GM10248 (cell line): ENCODE measurements around the gene MAN2B2.
"Not testable (repeated sequence)": the region's sequence is repeated elsewhere in the genome, so short reads cannot be mapped to it uniquely, and the experiment has no call there.

Experiments
- CTCF ChIA-PET: fragments of 300-600 bp; sonication (Branson Sonifier 250); formaldehyde crosslinking; extraction: SDS; loops from one replicate; lab custom pipeline; 2021; ENCODE audit warnings: antibody characterized with exemption; lab: Yijun Ruan, JAX
- POLR2A ChIA-PET: fragments of 350-650 bp; sonication (Branson Sonifier 250); formaldehyde crosslinking; extraction: SDS; loops from one replicate; lab custom pipeline; 2020; ENCODE audit warnings: antibody characterized with exemption; lab: Yijun Ruan, JAX
- DNase-seq: peaks from one replicate; pipeline ENCODE4 v3.0.0; 2012; ENCODE audit errors: extremely low spot score
- CTCF ChIP-seq: IDR thresholded peaks from 2 replicates; pipeline ENCODE4 v1.5.1; 2012; ENCODE audit warnings: mild to moderate bottlenecking, low read depth; ENCODE audit errors: extremely low read depth, missing control alignments, control extremely low read depth

MAN2B2 gene

DNA sequence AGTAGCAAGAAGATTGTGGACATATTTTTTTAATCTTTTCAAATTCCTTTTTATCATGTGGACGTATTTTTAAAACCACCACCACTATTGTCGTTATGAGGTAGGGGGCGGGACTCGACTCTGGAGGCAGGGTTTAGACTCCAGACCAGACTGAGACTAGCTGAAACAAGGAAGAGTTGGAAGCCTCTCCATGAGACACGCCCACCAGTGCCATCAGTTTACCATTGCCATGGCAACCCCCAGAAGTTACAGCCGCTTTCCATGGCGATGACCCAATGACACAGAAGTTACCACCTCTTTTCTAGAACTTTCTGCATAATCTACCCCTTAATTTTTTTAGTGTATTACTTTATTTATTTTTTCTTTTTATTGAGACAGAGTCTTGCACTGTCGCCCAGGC lies 74.2 kb downstream of the MAN2B2 start:
- DNase-seq, result no peak
- ChIA-PET POLR2A (no interaction called here), CTCF (no interaction called here)
- no peak for TF ChIP-seq CTCF

DNA sequence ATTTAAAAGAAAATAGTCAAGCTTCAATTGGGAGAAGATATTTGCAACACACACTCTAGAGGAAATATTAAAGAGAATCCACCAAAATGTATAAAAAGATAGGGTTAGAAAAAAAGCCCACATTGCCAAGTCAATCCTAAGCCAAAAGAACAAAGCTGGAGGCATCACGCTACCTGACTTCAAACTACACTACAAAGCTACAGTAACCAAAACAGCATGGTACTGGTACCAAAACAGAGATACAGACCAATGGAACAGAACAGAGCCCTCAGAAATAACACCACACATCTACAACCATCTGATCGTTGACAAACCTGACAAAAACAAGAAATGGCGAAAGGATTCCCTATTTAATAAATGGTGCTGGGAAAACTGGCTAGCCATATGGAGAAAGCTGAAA lies 79.2 kb downstream of the MAN2B2 start:
- CTCF ChIA-PET, result interaction anchor here (1.0 to 1.3 kb wide), 4 partner anchors 8 to 66 kb away, joined by 3 to 4 read pairs (median 4); no protein-coding TSS in a partner anchor
- DNase-seq, POLR2A ChIA-PET: not testable (repeated sequence)

DNA sequence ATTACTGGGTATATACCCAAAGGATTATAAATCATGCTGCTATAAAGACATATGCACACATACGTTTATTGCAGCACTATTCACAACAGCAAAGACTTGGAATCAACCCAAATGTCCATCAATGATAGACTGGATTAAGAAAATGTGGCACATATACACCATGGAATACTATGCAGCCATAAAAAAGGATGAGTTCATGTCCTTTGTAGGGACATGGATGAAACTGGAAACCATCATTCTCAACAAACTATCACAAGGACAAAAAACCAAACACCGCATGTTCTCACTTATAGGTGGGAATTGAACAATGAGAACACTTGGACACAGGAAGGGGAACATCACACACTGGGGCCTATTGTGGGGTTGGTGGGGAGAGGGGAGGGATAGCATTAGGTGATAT lies 80.3 kb downstream of the MAN2B2 start:
- DNase-seq, POLR2A ChIA-PET: not testable (repeated sequence)
- CTCF ChIA-PET, result interaction anchor here (1.0 kb wide), 1 partner anchor 218 kb away, joined by 3 read pairs; no protein-coding TSS in a partner anchor

DNA sequence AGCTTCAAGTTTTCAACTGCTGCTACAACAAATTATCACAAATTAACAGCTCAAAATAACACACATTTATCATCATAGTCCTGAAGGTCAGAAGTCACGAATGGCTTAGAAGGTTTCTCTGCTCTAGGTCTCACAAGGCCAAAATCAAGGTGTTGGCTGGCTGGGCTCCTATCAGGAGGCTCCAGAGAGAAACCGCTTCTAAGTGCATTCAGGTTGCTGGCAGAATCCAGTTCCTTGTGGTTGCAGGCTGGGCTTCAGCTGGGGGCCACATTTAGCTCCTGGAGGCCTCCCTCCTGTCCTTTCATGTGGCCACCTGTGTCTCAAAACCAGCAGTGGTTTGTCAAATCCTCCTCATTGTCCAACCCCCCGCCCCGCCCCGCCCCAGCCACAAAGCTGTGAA lies 80.9 kb downstream of the MAN2B2 start:
- TF ChIP-seq CTCF, result no peak
- DNase-seq, result no peak
- CTCF ChIA-PET, result interaction anchor here (1.0 to 1.1 kb wide), 2 partner anchors 16 to 218 kb away, joined by 3 read pairs; no protein-coding TSS in a partner anchor
- POLR2A ChIA-PET, result no interaction called here

DNA sequence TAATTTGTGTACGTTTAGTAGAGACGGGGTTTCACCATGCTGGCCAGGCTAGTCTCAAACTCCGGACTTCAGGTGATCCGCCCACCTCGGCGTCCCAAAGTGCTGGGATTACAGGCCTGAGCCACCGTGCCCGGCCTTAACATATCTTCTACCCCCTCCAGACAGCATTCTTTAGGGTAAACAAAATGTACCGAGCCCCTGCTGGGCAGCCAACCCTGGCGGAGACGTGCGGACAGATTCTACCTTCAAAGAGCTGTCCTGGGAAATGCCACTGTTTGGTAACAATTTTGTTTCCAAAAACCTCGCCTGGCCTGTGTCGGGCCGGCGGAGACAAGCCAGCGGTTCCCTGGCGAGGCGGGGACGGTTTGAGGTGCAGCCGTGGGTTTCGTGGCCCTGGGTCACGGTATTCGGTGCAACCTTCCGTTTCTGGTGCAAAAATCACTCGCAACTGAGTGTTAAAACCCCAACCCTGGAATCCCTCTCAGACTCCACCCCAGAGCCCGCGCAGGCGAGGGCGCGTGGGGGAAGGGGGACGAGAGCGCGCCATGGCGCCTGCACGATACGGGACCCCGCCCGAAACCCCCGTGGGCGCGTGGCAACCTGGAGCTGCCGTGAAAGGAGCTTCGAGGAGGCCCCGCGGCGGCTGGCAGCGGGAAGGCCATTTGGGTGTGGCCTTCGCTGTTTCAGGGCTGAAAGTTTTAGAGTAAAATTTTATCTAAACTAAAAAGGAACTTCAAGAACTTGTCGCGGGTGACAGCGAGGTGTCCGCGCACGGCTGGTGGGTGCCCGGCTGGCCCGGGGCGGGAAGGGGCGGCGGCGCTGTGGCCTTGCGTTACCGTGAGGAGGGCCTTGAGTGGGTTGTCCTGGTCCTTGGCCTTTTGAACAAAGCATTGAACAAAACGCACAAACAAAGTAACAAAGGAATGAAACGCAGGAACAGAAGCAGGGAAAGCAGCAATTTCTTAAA lies 82.5 kb downstream of the MAN2B2 start:
- POLR2A ChIA-PET, result no interaction called here
- no peak for DNase-seq
- TF ChIP-seq CTCF, result no peak
- CTCF ChIA-PET, result interaction anchor here (1.1 kb wide), 1 partner anchor 23 kb away, joined by 3 read pairs; no protein-coding TSS in a partner anchor

GRCh38 chr4:6658209-6658595 lies 83.2 kb downstream of the MAN2B2 start:
- no peak for TF ChIP-seq CTCF
- POLR2A ChIA-PET, result interaction anchor here (1.2 kb wide), 1 partner anchor 15 kb away, joined by 3 read pairs; no protein-coding TSS in a partner anchor
- CTCF ChIA-PET, result no interaction called here
- DNase-seq, result no peak

GRCh38 chr4:6658597-6659075 lies 83.6 kb downstream of the MAN2B2 start:
- POLR2A ChIA-PET, result interaction anchor here (0.9 to 1.2 kb wide), 2 partner anchors 15 to 16 kb away, joined by 3 read pairs; a partner anchor contains a TSS
- TF ChIP-seq CTCF, result no peak
- DNase-seq, result no peak
- CTCF ChIA-PET, result interaction anchor here (0.9 to 1.3 kb wide), 2 partner anchors 15 to 215 kb away, joined by 3 read pairs; no protein-coding TSS in a partner anchor
